GM19240 (cell line): ENCODE data around the gene PPFIBP1.
"Not testable (repeated sequence)": the region's sequence is repeated elsewhere in the genome, so short reads cannot be mapped to it uniquely, and the experiment has no call there.

Source experiments
- DNase-seq: peaks from one replicate; pipeline ENCODE4 v3.0.0; 2011; ENCODE audit warnings: low spot score; ENCODE audit not compliant: insufficient read length

Gene PPFIBP1

GRCh38 chr12:27588776-27589175 is 64.8 kb downstream of the PPFIBP1 start:
- no peak for DNase-seq

GRCh38 chr12:27589419-27589818 is 65.4 kb downstream of the PPFIBP1 start:
- DNase-seq = no peak

GRCh38 chr12:27591698-27592097 is 67.7 kb downstream of the PPFIBP1 start:
- DNase-seq = not testable (repeated sequence)

- DNase-seq = no peak
Measured at GRCh38 chr12:27592548-27592947, 68.5 kb downstream of the PPFIBP1 start.

GRCh38 chr12:27593266-27593665 is 69.3 kb downstream of the PPFIBP1 start:
- DNase-seq = no peak

GRCh38 chr12:27595231-27595642 is 71.2 kb downstream of the PPFIBP1 start:
- DNase-seq = no peak

- DNase-seq = not testable (repeated sequence)
Measured at GRCh38 chr12:27598866-27599265, 74.9 kb downstream of the PPFIBP1 start.

- DNase-seq = not testable (repeated sequence)
Measured at GRCh38 chr12:27601056-27601828, 77.2 kb downstream of the PPFIBP1 start.

GRCh38 chr12:27602516-27602915 is 78.5 kb downstream of the PPFIBP1 start:
- DNase-seq = no peak

GRCh38 chr12:27604431-27604830 is 80.4 kb downstream of the PPFIBP1 start:
- no peak for DNase-seq

- DNase-seq = no peak
Measured at GRCh38 chr12:27606986-27607385, 83.0 kb downstream of the PPFIBP1 start.

GRCh38 chr12:27607591-27607990 is 83.6 kb downstream of the PPFIBP1 start:
- DNase-seq = no peak

- DNase-seq = no peak
Measured at GRCh38 chr12:27608890-27609289, 84.9 kb downstream of the PPFIBP1 start.

GRCh38 chr12:27610374-27610773 is 86.4 kb downstream of the PPFIBP1 start:
- no peak for DNase-seq

GRCh38 chr12:27614386-27614785 is 90.4 kb downstream of the PPFIBP1 start:
- no peak for DNase-seq

GRCh38 chr12:27614866-27615265 is 90.9 kb downstream of the PPFIBP1 start:
- no peak for DNase-seq

- no peak for DNase-seq
Measured at GRCh38 chr12:27615331-27615891, 91.4 kb downstream of the PPFIBP1 start.

- no peak for DNase-seq
Measured at GRCh38 chr12:27616356-27617142, 92.5 kb downstream of the PPFIBP1 start.

GRCh38 chr12:27618836-27619235 is 94.8 kb downstream of the PPFIBP1 start:
- DNase-seq = no peak

- no peak for DNase-seq
Measured at GRCh38 chr12:27619308-27619707, 95.3 kb downstream of the PPFIBP1 start.

- DNase-seq = no peak
Measured at GRCh38 chr12:27620121-27620520, 96.1 kb downstream of the PPFIBP1 start.
